HCT116 (cell line): ENCODE data around the gene EFCAB8. TPM values are rescaled to one million over a fixed set of nuclear protein-coding genes. Genes with fewer than 3 reads are reported as not detected.

Experiments
- ATAC-seq: fragments of 200-7000 bp; cut with Tn5 transposase; 2 replicates; pipeline ENCODE4 v1.9.1; 2020; ENCODE audit warnings: mild to moderate bottlenecking, moderate library complexity
- BruUV-seq: library from RNA; stranded (reverse); fragments of 400-500 nt; replicated peaks from 2 replicates; lab custom pipeline; 2021; lab: Mats Ljungman, UMichigan
- CTCF ChIA-PET: fragments of 300-600 bp; sonication (Branson Sonifier 250); formaldehyde crosslinking; loops from one replicate; lab custom pipeline; 2021; ENCODE audit warnings: antibody characterized with exemption; lab: Charles Lee
- POLR2A ChIA-PET: fragments of 300-600, 350-600 bp; sonication (Branson Sonifier 250); formaldehyde crosslinking; loops from one replicate; lab custom pipeline; 2021; ENCODE audit warnings: antibody characterized with exemption; lab: Charles Lee
- RAD21 ChIA-PET, 2 experiments: fragments of 300-600 bp; sonication (Branson Sonifier 250); formaldehyde crosslinking; loops; one replicate each; lab custom pipeline; 2023; ENCODE audit warnings: low total read pairs in 2 of 2; ENCODE audit not compliant: uncharacterized antibody in 2 of 2, unreplicated experiment in 2 of 2, low non-redundant PET in 1 of 2; lab: Charles Lee
- DNase-seq: peaks from one replicate; pipeline ENCODE4 v3.0.0-alpha.2; 2010; ENCODE audit warnings: low read depth, low spot score
- H2AFZ ChIP-seq: fragments of 200-600 bp; shearing (Covaris generic), sonication (generic); 2 replicates; pipeline ENCODE4 v1.6.1; 2017; ENCODE audit warnings: low read depth, mixed run types, mixed read lengths, antibody characterized with exemption, low read length; ENCODE audit not compliant: poor library complexity, severe bottlenecking
- H3K27ac ChIP-seq: 2 replicates; pipeline ENCODE4 v1.5.1; 2012; ENCODE audit warnings: low read depth, low read length
- H3K27me3 ChIP-seq: fragments of 200-600 bp; sonication (generic); 2 replicates; pipeline ENCODE4 v1.6.1; 2016; ENCODE audit warnings: mixed run types, low read length, mixed read lengths; ENCODE audit not compliant: insufficient read depth
- H3K36me3 ChIP-seq, 2 experiments: fragments of 200-500 bp in 1 of 2; fragments of 200-600 bp in 1 of 2; sonication (Bioruptor generic) in 1 of 2; sonication (generic) in 1 of 2; 2 replicates each; pipeline versions ENCODE4 v1.5.1 to v1.6.1; 2014 to 2016; ENCODE audit warnings: low read length in 2 of 2, inconsistent platforms in 1 of 2, mixed read lengths in 1 of 2, mixed run types in 1 of 2; ENCODE audit not compliant: insufficient read depth in 2 of 2, control insufficient read depth in 1 of 2
- H3K4me1 ChIP-seq, 2 experiments: fragments of 200-600 bp in 1 of 2; sonication (generic) in 1 of 2; 2 replicates each; pipeline versions ENCODE4 v1.5.1 to v1.6.1; 2012 to 2017; ENCODE audit warnings: low read length in 2 of 2, inconsistent platforms in 1 of 2, mild to moderate bottlenecking in 1 of 2, mixed read lengths in 1 of 2, mixed run types in 1 of 2, moderate library complexity in 1 of 2; ENCODE audit not compliant: insufficient read depth in 2 of 2, control insufficient read depth in 1 of 2
- H3K4me2 ChIP-seq: fragments of 200-600 bp; sonication (generic); 2 replicates; pipeline ENCODE4 v1.6.1; 2017; ENCODE audit warnings: mixed run types, low read length, mixed read lengths
- H3K4me3 ChIP-seq, 2 experiments: fragments of 200-600 bp in 1 of 2; sonication (generic) in 1 of 2; replicated peaks in 1 of 2; 2 replicates each; pipeline ENCODE4 v1.5.1; 2011 to 2016; ENCODE audit warnings: low read length in 2 of 2, control low read depth in 1 of 2, low read depth in 1 of 2, mild to moderate bottlenecking in 1 of 2, mixed read lengths in 1 of 2, mixed run types in 1 of 2
- H3K79me2 ChIP-seq: fragments of 200-600 bp; sonication (generic); 2 replicates; pipeline ENCODE4 v1.6.1; 2017; ENCODE audit warnings: mild to moderate bottlenecking, mixed run types, low read length, moderate library complexity, mixed read lengths; ENCODE audit not compliant: insufficient read depth
- H3K9ac ChIP-seq: fragments of 200-600 bp; sonication (generic); 2 replicates; pipeline ENCODE4 v1.6.1; 2016; ENCODE audit warnings: low read length, mixed read lengths
- H3K9me2 ChIP-seq: fragments of 200-600 bp; sonication (generic), shearing (Covaris generic); 2 replicates; pipeline ENCODE4 v1.6.1; 2017; ENCODE audit warnings: mixed run types, mild to moderate bottlenecking, moderate library complexity; ENCODE audit not compliant: insufficient read depth
- H3K9me3 ChIP-seq, 2 experiments: fragments of 200-500 bp in 1 of 2; fragments of 200-600 bp in 1 of 2; sonication (Bioruptor generic) in 1 of 2; sonication (generic) in 1 of 2; 2 replicates each; pipeline ENCODE4 v1.6.1; 2014 to 2017; ENCODE audit warnings: low read length in 2 of 2, mixed read lengths in 2 of 2, inconsistent platforms in 1 of 2, low read depth in 1 of 2, mild to moderate bottlenecking in 1 of 2, mixed run types in 1 of 2, moderate library complexity in 1 of 2; ENCODE audit not compliant: control insufficient read depth in 1 of 2, insufficient read depth in 1 of 2
- H4K20me1 ChIP-seq: fragments of 200-600 bp; sonication (generic), shearing (Covaris generic); 2 replicates; pipeline ENCODE4 v1.6.1; 2017; ENCODE audit warnings: mixed run types, mild to moderate bottlenecking, moderate library complexity; ENCODE audit not compliant: insufficient read depth
- ATF3 ChIP-seq: IDR thresholded peaks from 2 replicates; pipeline ENCODE4 v1.6.1; 2012
- CBX3 ChIP-seq: IDR thresholded peaks from 2 replicates; pipeline ENCODE4 v1.6.1; 2012; ENCODE audit warnings: low read depth
- EZH2 ChIP-seq: fragments of 200-600 bp; sonication (generic); IDR thresholded peaks from 2 replicates; pipeline ENCODE4 v1.6.1; 2017; ENCODE audit warnings: antibody characterized with exemption, mixed run types
- EZH2phosphoT487 ChIP-seq: fragments of 200-600 bp; IDR thresholded peaks from 2 replicates; pipeline ENCODE4 v1.6.1; 2018; ENCODE audit warnings: antibody characterized with exemption, borderline replicate concordance
- JUND ChIP-seq: IDR thresholded peaks from 2 replicates; pipeline ENCODE4 v1.6.1; 2012
- MAX ChIP-seq: IDR thresholded peaks from 2 replicates; pipeline ENCODE4 v1.6.1; 2012
- POLR2A ChIP-seq: IDR thresholded peaks from 2 replicates; pipeline ENCODE4 v1.7.0; 2011; ENCODE audit warnings: borderline replicate concordance; ENCODE audit not compliant: insufficient read depth, insufficient read length; ENCODE audit errors: extremely low read depth
- POLR2AphosphoS5 ChIP-seq: IDR thresholded peaks from 2 replicates; pipeline ENCODE4 v1.6.1; 2011; ENCODE audit warnings: mild to moderate bottlenecking, low read depth, low read length, moderate library complexity
- RAD21 ChIP-seq: IDR thresholded peaks from 2 replicates; pipeline ENCODE4 v1.6.1; 2012; ENCODE audit warnings: low read depth, mild to moderate bottlenecking
- REST ChIP-seq: IDR thresholded peaks from 2 replicates; pipeline ENCODE4 v1.6.1; 2012; ENCODE audit warnings: low read depth
- SRF ChIP-seq: IDR thresholded peaks from 2 replicates; pipeline ENCODE4 v1.6.1; 2012; ENCODE audit warnings: low read depth
- TCF7L2 ChIP-seq: IDR thresholded peaks from 2 replicates; pipeline ENCODE4 v1.7.0; 2011; ENCODE audit warnings: borderline replicate concordance, inconsistent platforms; ENCODE audit not compliant: insufficient read depth, insufficient read length; ENCODE audit errors: extremely low read depth
- YY1 ChIP-seq: IDR thresholded peaks from 2 replicates; pipeline ENCODE4 v1.6.1; 2011; ENCODE audit warnings: low read length, low read depth, moderate library complexity, mild to moderate bottlenecking; ENCODE audit not compliant: insufficient replicate concordance; ENCODE audit errors: extremely low read depth
- ZFX ChIP-seq: fragments of 450-650 bp; IDR thresholded peaks from 2 replicates; pipeline ENCODE4 v1.6.1; 2017
- ZNF274 ChIP-seq: fragments of 200-500 bp; sonication (Bioruptor generic); IDR thresholded peaks from 2 replicates; pipeline ENCODE4 v1.6.1; 2014; ENCODE audit warnings: mild to moderate bottlenecking, low read depth, low read length, inconsistent platforms
- intact Hi-C: fragments of 100-400 bp; cut with micrococcal nuclease; formaldehyde crosslinking; loops from 2 replicates; pipeline ENCODE4 v1.10.0; 2022
- total RNA-seq: library from RNA; stranded (reverse); gene quantifications from one replicate; pipeline ENCODE4 v1.2.1, GENCODE V29; 2021; ENCODE audit not compliant: unreplicated experiment
- TF ChIP-seq, protein P1 (sequence below), 3 experiments: fragments of 200-600 bp in 1 of 3; sonication (generic) in 1 of 3; IDR thresholded peaks in 2 of 3; conservative IDR thresholded peaks in 1 of 3; 2 replicates each; pipeline ENCODE4 v1.5.1; 2012 to 2017; ENCODE audit warnings: low read depth in 2 of 3, low read length in 2 of 3, antibody characterized with exemption in 1 of 3, borderline replicate concordance in 1 of 3, control low read depth in 1 of 3, mild to moderate bottlenecking in 1 of 3, mixed read lengths in 1 of 3, mixed run types in 1 of 3, moderate library complexity in 1 of 3; ENCODE audit not compliant: insufficient read depth in 1 of 3

EFCAB8 gene
- total RNA-seq, 1 experiment from 2014 or later, result 0.42 TPM

GRCh38 chr20:32929162-32929561 is 70.4 kb downstream of the EFCAB8 start:
- POLR2A ChIA-PET, result interaction anchor here (0.7 kb wide), 1 partner anchor 349 kb away, joined by 3 read pairs; no protein-coding TSS in a partner anchor
- no peak overlapping the region for H2AFZ ChIP-seq
- no peaks in the 10 kb centered on the region for H3K4me1 ChIP-seq
- no peaks in the 10 kb centered on the region for H3K36me3 ChIP-seq
- ATAC-seq (no peak), DNase-seq (no peak)
- CTCF ChIA-PET, result no interaction called here
- H3K27me3 ChIP-seq, result no peaks in the 10 kb centered on the region
- no peaks in the 10 kb centered on the region for H3K9me3 ChIP-seq
- RAD21 ChIA-PET, result no interaction called here
- intact Hi-C loops, result no loop called here
- no peak for TF ChIP-seq REST
- no peak for TF ChIP-seq ZFX
- TF ChIP-seq EZH2, result no peak
- TF ChIP-seq TCF7L2, result no peak
- TF ChIP-seq POLR2A, result no peak
- TF ChIP-seq RAD21, result no peak
- TF ChIP-seq MAX, result no peak
- no peak for TF ChIP-seq SRF
- no peak for TF ChIP-seq YY1
- TF ChIP-seq, protein P1, sequence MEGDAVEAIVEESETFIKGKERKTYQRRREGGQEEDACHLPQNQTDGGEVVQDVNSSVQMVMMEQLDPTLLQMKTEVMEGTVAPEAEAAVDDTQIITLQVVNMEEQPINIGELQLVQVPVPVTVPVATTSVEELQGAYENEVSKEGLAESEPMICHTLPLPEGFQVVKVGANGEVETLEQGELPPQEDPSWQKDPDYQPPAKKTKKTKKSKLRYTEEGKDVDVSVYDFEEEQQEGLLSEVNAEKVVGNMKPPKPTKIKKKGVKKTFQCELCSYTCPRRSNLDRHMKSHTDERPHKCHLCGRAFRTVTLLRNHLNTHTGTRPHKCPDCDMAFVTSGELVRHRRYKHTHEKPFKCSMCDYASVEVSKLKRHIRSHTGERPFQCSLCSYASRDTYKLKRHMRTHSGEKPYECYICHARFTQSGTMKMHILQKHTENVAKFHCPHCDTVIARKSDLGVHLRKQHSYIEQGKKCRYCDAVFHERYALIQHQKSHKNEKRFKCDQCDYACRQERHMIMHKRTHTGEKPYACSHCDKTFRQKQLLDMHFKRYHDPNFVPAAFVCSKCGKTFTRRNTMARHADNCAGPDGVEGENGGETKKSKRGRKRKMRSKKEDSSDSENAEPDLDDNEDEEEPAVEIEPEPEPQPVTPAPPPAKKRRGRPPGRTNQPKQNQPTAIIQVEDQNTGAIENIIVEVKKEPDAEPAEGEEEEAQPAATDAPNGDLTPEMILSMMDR (IDR thresholded peaks at IDR 0.05 in 2 of 3, conservative IDR thresholded peaks at IDR 0.05 in 1 of 3; ENCODE audit: borderline replicate concordance in 1 of 3, insufficient read depth in 1 of 3, low read depth in 2 of 3, low read length in 2 of 3), result no peak
- TF ChIP-seq ATF3, result no peak
- no peak for TF ChIP-seq POLR2AphosphoS5
- no peak for TF ChIP-seq EZH2phosphoT487
- no peak for TF ChIP-seq ZNF274
- no peak for TF ChIP-seq JUND
- no peak for TF ChIP-seq CBX3
- no TSS peak for BruUV-seq
- H3K27ac ChIP-seq, result no peak overlapping the region
- H3K4me2 ChIP-seq, result no peak overlapping the region
- H4K20me1 ChIP-seq, result no peaks in the 10 kb centered on the region
- H3K79me2 ChIP-seq, result no peaks in the 10 kb centered on the region
- H3K4me3 ChIP-seq, result no peak overlapping the region
- H3K9ac ChIP-seq, result no peak overlapping the region
- no peaks in the 10 kb centered on the region for H3K9me2 ChIP-seq
